Measurements from ENCODE around the gene SLC22A23. TPM values are rescaled to one million over a fixed set of nuclear protein-coding genes. Genes with fewer than 3 reads are reported as not detected.
"Not testable (repeated sequence)": the region's sequence is repeated elsewhere in the genome, so short reads cannot be mapped to it uniquely, and the experiment has no call there.

SLC22A23 gene
- total RNA-seq, 2 donors from 2014 or later, result 53.1 to 129 TPM

GRCh38 chr6:3382326-3383279 lies 74.2 kb downstream of the SLC22A23 start:
- no peak for DNase-seq (ENCODE audit: low spot score)
- no peaks in the 10 kb centered on the region for H3K36me3 ChIP-seq
- intact Hi-C loops (cut with DNase I), result no loop called here
- 77% methylated on average over 8 of the region's 8 CpGs for WGBS
- H3K4me3 ChIP-seq, result no peak overlapping the region
- TF ChIP-seq, protein P1, sequence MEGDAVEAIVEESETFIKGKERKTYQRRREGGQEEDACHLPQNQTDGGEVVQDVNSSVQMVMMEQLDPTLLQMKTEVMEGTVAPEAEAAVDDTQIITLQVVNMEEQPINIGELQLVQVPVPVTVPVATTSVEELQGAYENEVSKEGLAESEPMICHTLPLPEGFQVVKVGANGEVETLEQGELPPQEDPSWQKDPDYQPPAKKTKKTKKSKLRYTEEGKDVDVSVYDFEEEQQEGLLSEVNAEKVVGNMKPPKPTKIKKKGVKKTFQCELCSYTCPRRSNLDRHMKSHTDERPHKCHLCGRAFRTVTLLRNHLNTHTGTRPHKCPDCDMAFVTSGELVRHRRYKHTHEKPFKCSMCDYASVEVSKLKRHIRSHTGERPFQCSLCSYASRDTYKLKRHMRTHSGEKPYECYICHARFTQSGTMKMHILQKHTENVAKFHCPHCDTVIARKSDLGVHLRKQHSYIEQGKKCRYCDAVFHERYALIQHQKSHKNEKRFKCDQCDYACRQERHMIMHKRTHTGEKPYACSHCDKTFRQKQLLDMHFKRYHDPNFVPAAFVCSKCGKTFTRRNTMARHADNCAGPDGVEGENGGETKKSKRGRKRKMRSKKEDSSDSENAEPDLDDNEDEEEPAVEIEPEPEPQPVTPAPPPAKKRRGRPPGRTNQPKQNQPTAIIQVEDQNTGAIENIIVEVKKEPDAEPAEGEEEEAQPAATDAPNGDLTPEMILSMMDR (IDR thresholded peaks at IDR 0.05), result no peak
- TF ChIP-seq POLR2AphosphoS5 (IDR thresholded peaks at IDR 0.05) (no peak), POLR2A (IDR thresholded peaks at IDR 0.05) (no peak)
- H3K27me3 ChIP-seq (replicated peaks; ENCODE audit: insufficient read depth), result no peaks in the 10 kb centered on the region
- peak overlapping the region; percentile 74 to 90 for H3K27ac ChIP-seq
- H3K4me1 ChIP-seq (replicated peaks), result peaks cover 38% of the 10 kb centered on the region
- no peaks in the 10 kb centered on the region for H3K9me3 ChIP-seq

DNA sequence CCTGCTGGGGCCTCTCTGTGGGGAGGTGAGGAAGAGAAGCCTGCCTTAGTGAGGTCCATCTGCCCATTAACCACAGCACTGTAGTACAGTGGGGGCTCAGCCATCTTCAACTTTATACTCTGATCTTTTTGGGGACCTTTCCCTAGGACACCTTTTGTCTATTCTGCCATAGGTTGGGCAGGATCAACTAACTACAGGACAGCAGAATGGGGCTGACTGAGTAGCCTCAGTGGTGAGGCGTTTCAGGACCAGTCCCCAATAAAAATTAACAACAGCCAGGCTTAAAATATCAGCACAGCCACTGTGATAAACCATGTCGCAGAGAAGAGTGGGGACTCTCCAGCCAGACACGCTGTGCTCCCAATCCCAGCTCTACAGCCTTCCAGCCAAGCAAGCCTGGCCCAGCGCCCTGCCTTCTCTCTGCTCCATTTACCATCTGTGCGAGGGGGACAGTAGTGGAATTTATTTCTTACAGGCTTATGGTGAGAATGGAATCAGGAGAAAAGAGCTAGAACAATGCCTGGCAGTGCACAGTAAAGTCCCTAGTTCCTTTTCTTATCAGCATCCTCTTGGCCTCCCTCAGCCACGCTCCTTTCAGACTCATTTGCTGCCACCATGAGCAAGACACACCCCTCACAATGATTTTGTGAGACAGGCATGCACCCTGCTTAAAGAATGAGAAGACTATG lies 75.5 kb downstream of the SLC22A23 start:
- H3K27ac ChIP-seq, result peak overlapping the region; percentile 74 to 90
- no peaks in the 10 kb centered on the region for H3K27me3 ChIP-seq (replicated peaks; ENCODE audit: insufficient read depth)
- no peak for TF ChIP-seq POLR2A (IDR thresholded peaks at IDR 0.05)
- no peak for DNase-seq (ENCODE audit: low spot score)
- H3K4me3 ChIP-seq, result no peak overlapping the region
- intact Hi-C loops (cut with DNase I), result no loop called here
- H3K36me3 ChIP-seq, result no peaks in the 10 kb centered on the region
- peaks cover 39% of the 10 kb centered on the region for H3K4me1 ChIP-seq (replicated peaks)
- H3K9me3 ChIP-seq, result no peaks in the 10 kb centered on the region
- WGBS, result 40% methylated on average over 6 of the region's 6 CpGs

- peak; percentile 69 for DNase-seq (ENCODE audit: low spot score)
- Histone ChIP-seq H3K27me3 (replicated peaks; ENCODE audit: insufficient read depth) (no peaks in the 10 kb centered on the region), H3K9me3 (no peaks in the 10 kb centered on the region), H3K4me3 (no peak overlapping the region), H3K4me1 (replicated peaks) (peaks cover 35% of the 10 kb centered on the region), H3K36me3 (no peaks in the 10 kb centered on the region), H3K27ac (peak overlapping the region; percentile 74 to 90)
- TF ChIP-seq POLR2A (IDR thresholded peaks at IDR 0.05) (no peak), POLR2AphosphoS5 (IDR thresholded peaks at IDR 0.05) (peak; percentile 77)
- intact Hi-C loops (cut with DNase I), result no loop called here
- 58% methylated on average over 11 of the region's 11 CpGs for WGBS
Observed at GRCh38 chr6:3380344-3381232, 76.3 kb downstream of the SLC22A23 start.

GRCh38 chr6:3379482-3380060 lies 77.3 kb downstream of the SLC22A23 start:
- intact Hi-C loops (cut with DNase I), result no loop called here
- TF ChIP-seq, protein P1 (IDR thresholded peaks at IDR 0.05), result no peak
- no peak for TF ChIP-seq POLR2AphosphoS5 (IDR thresholded peaks at IDR 0.05)
- no peak for TF ChIP-seq POLR2A (IDR thresholded peaks at IDR 0.05)
- 70% methylated on average over 10 of the region's 10 CpGs for WGBS
- H3K36me3 ChIP-seq, result no peaks in the 10 kb centered on the region
- no peaks in the 10 kb centered on the region for H3K27me3 ChIP-seq (replicated peaks; ENCODE audit: insufficient read depth)
- H3K9me3 ChIP-seq, result no peaks in the 10 kb centered on the region
- peaks cover 35% of the 10 kb centered on the region for H3K4me1 ChIP-seq (replicated peaks)
- no peak for DNase-seq (ENCODE audit: low spot score)
- H3K27ac ChIP-seq, result peak overlapping the region; percentile 53 to 90
- H3K4me3 ChIP-seq, result no peak overlapping the region

DNA sequence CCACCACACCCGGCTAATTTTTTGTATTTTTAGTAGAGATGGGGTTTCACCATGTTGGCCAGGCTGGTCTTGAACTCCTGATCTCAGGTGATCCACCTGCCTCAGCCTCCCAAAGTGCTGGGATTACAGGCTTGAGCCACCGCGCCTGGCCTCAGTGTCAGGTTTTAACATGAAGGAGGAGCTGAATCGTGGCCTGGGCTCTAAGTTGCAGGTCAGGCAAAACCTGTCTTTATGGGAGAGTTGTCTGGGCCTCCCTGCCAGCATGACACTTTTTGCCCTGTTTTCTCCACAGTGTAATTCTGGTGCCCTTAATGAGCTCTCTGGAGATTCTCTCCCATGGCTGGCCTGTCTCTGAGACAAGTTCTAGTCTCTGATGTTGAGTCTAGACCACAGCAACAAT lies 78.0 kb downstream of the SLC22A23 start:
- H3K4me1 ChIP-seq (replicated peaks), result peaks cover 35% of the 10 kb centered on the region
- H3K4me3 ChIP-seq; H3K27me3 ChIP-seq (replicated peaks; ENCODE audit: insufficient read depth); H3K9me3 ChIP-seq; intact Hi-C loops (cut with DNase I); H3K36me3 ChIP-seq: not testable (repeated sequence)
- peak; percentile 48 for TF ChIP-seq POLR2AphosphoS5 (IDR thresholded peaks at IDR 0.05)
- peak; percentile 64 for DNase-seq (ENCODE audit: low spot score)
- peak overlapping the region; percentile 53 to 90 for H3K27ac ChIP-seq
- WGBS, result 61% methylated on average over 4 of the region's 4 CpGs

- intact Hi-C loops (cut with DNase I); H3K4me3 ChIP-seq; H3K9me3 ChIP-seq; H3K36me3 ChIP-seq; DNase-seq (ENCODE audit: low spot score); H3K27me3 ChIP-seq (replicated peaks; ENCODE audit: insufficient read depth): not testable (repeated sequence)
- WGBS, result 83% methylated on average over 6 of the region's 6 CpGs
- Histone ChIP-seq H3K27ac (peak overlapping the region; percentile 16 to 90), H3K4me1 (replicated peaks) (peaks cover 31% of the 10 kb centered on the region)
Observed at GRCh38 chr6:3378398-3378782, 78.5 kb downstream of the SLC22A23 start.
